Astrocyte (in vitro differentiated cells and primary cell): ENCODE measurements around the gene PRR5L.

Experiments used
- CTCF ChIP-seq: IDR thresholded peaks from 2 replicates; pipeline ENCODE4 v1.5.1; 2011; ENCODE audit warnings: low read depth, mild to moderate bottlenecking, inconsistent platforms, low read length, moderate library complexity; ENCODE audit not compliant: insufficient read depth
- EZH2 ChIP-seq: IDR thresholded peaks from 2 replicates; pipeline ENCODE4 v1.6.1; 2012; ENCODE audit warnings: mild to moderate bottlenecking, low read length, inconsistent platforms; ENCODE audit not compliant: insufficient read depth

GRCh38 chr11:36404831-36405230 lies 108.7 kb downstream of the PRR5L start:
- no peak for TF ChIP-seq CTCF
- TF ChIP-seq EZH2: no peak
